Urinary bladder (tissue), 4 donors: ENCODE data around the gene PLPP2. TPM values are rescaled to one million over a fixed set of nuclear protein-coding genes. Genes with fewer than 3 reads are reported as not detected.

ENCODE experiments used
- DNase-seq: peaks from one replicate; pipeline ENCODE4 v3.0.0-alpha.2; 2015; ENCODE audit errors: extremely low spot score
- H3K27ac ChIP-seq: one replicate; pipeline ENCODE4 v1.5.1; 2013; ENCODE audit warnings: low read depth, mild to moderate bottlenecking, moderate library complexity
- H3K36me3 ChIP-seq: one replicate; pipeline ENCODE4 v1.6.1; 2013; ENCODE audit warnings: mild to moderate bottlenecking, moderate library complexity; ENCODE audit not compliant: insufficient read depth
- H3K4me1 ChIP-seq: one replicate; pipeline ENCODE4 v1.6.1; 2013; ENCODE audit warnings: mild to moderate bottlenecking, moderate library complexity; ENCODE audit not compliant: insufficient read depth
- H3K4me3 ChIP-seq: one replicate; pipeline ENCODE4 v1.5.1; 2013; ENCODE audit warnings: low read depth, low read length
- WGBS: extraction: QIAGEN DNeasy Blood & Tissue Kit; methylation state at CpG from one replicate; pipeline ENCODE4 v1.1.7; 2013; 5-methylcytosine and 5-hydroxymethylcytosine counted together
- polyA plus RNA-seq: library from polyadenylated mRNA; stranded (reverse); fragments of 200-250 nt; gene quantifications from one replicate; pipeline ENCODE4 v1.2.3, GENCODE V29; 2013
- total RNA-seq: library from RNA; depleted of rRNA; stranded (reverse); fragments of >200 nt; gene quantifications from one replicate; pipeline ENCODE4 v1.2.3, GENCODE V29; 2014
- donor health status: healthy with polysubstance abuse.
- donor health status: healthy.

The PLPP2 gene
- total and polyA plus RNA-seq, 2 donors, result 7.8 to 17.5 TPM

- 80% methylated on average over 14 of the region's 14 CpGs for WGBS
- Histone ChIP-seq H3K4me1 (no peaks in the 10 kb centered on the region), H3K4me3 (no peak overlapping the region), H3K27ac (no peak overlapping the region), H3K36me3 (no peaks in the 10 kb centered on the region)
- no peak for DNase-seq
Measured at GRCh38 chr19:293436-294110, 2.4 kb upstream of the PLPP2 start.

GRCh38 chr19:292951-293350 is 1.7 kb upstream of the PLPP2 start:
- WGBS, result 88% methylated on average over 4 of the region's 4 CpGs

GRCh38 chr19:292281-292884 is 1.2 kb upstream of the PLPP2 start:
- DNase-seq, result no peak
- no peaks in the 10 kb centered on the region for H3K36me3 ChIP-seq
- 82% methylated on average over 15 of the region's 15 CpGs for WGBS
- H3K4me1 ChIP-seq, result no peaks in the 10 kb centered on the region
- no peak overlapping the region for H3K27ac ChIP-seq
- H3K4me3 ChIP-seq, result no peak overlapping the region

More at GRCh38 chr19:292951-293350, 1.7 kb upstream of the PLPP2 start:
- DNase-seq, result no peak
- H3K4me3 ChIP-seq, result no peak overlapping the region
- no peaks in the 10 kb centered on the region for H3K36me3 ChIP-seq
- no peak overlapping the region for H3K27ac ChIP-seq
- H3K4me1 ChIP-seq, result no peaks in the 10 kb centered on the region

- no peak for DNase-seq
- Histone ChIP-seq H3K4me3 (no peak overlapping the region), H3K4me1 (no peaks in the 10 kb centered on the region), H3K36me3 (no peaks in the 10 kb centered on the region), H3K27ac (no peak overlapping the region)
- 19% methylated on average over 70 of the region's 71 CpGs for WGBS
Measured at GRCh38 chr19:291561-292280, 518 bp upstream of the PLPP2 start.

GRCh38 chr19:290372-291005 is 714 bp downstream of the PLPP2 start:
- WGBS, result 6% methylated on average over 51 of the region's 51 CpGs
- no peak for DNase-seq
- Histone ChIP-seq H3K27ac (peak overlapping the region; percentile 81), H3K4me1 (no peaks in the 10 kb centered on the region), H3K36me3 (no peaks in the 10 kb centered on the region), H3K4me3 (peak overlapping the region; percentile 26)

- Histone ChIP-seq H3K4me1 (no peaks in the 10 kb centered on the region), H3K4me3 (no peak overlapping the region), H3K36me3 (no peaks in the 10 kb centered on the region), H3K27ac (peak overlapping the region; percentile 23)
- 37% methylated on average over 26 of the region's 26 CpGs for WGBS
- no peak for DNase-seq
Measured at GRCh38 chr19:289651-290371, 1.4 kb downstream of the PLPP2 start.

GRCh38 chr19:288911-289310 is 2.3 kb downstream of the PLPP2 start:
- Histone ChIP-seq H3K27ac (no peak overlapping the region), H3K4me1 (no peaks in the 10 kb centered on the region), H3K36me3 (no peaks in the 10 kb centered on the region), H3K4me3 (no peak overlapping the region)
- 79% methylated on average over 10 of the region's 10 CpGs for WGBS
- DNase-seq, result no peak

- no peak for DNase-seq
- H3K4me3 ChIP-seq, result no peak overlapping the region
- 86% methylated on average over 19 of the region's 19 CpGs for WGBS
Measured at GRCh38 chr19:287381-287871, 3.8 kb downstream of the PLPP2 start.

GRCh38 chr19:283395-283794 is 7.8 kb downstream of the PLPP2 start:
- no peak for DNase-seq
- no peak overlapping the region for H3K27ac ChIP-seq
- H3K4me3 ChIP-seq, result no peak overlapping the region
- H3K36me3 ChIP-seq, result no peaks in the 10 kb centered on the region
- no peaks in the 10 kb centered on the region for H3K4me1 ChIP-seq
- WGBS, result 70% methylated on average over 10 of the region's 10 CpGs

More at GRCh38 chr19:287381-287871, 3.8 kb downstream of the PLPP2 start:
- H3K27ac ChIP-seq, result no peak overlapping the region
- H3K36me3 ChIP-seq, result no peaks in the 10 kb centered on the region
- H3K4me1 ChIP-seq, result no peaks in the 10 kb centered on the region

GRCh38 chr19:282501-282900 is 8.7 kb downstream of the PLPP2 start:
- DNase-seq, result no peak
- H3K36me3 ChIP-seq, result no peaks in the 10 kb centered on the region
- 73% methylated on average over 13 of the region's 13 CpGs for WGBS
- no peak overlapping the region for H3K4me3 ChIP-seq
- no peak overlapping the region for H3K27ac ChIP-seq
- no peaks in the 10 kb centered on the region for H3K4me1 ChIP-seq

GRCh38 chr19:281992-282391 is 9.2 kb downstream of the PLPP2 start:
- Histone ChIP-seq H3K4me3 (no peak overlapping the region), H3K27ac (no peak overlapping the region), H3K36me3 (no peaks in the 10 kb centered on the region), H3K4me1 (no peaks in the 10 kb centered on the region)
- DNase-seq, result no peak
- 79% methylated on average over 10 of the region's 10 CpGs for WGBS

- no peak overlapping the region for H3K4me3 ChIP-seq
- H3K27ac ChIP-seq, result no peak overlapping the region
- H3K36me3 ChIP-seq, result no peaks in the 10 kb centered on the region
- no peak for DNase-seq
- WGBS, result 79% methylated on average over 16 of the region's 16 CpGs
- no peaks in the 10 kb centered on the region for H3K4me1 ChIP-seq
Measured at GRCh38 chr19:281156-281853, 9.9 kb downstream of the PLPP2 start.
